PC-3 (cell line): ENCODE data around the gene ACOT6.

Experiments used
- CTCF ChIP-seq: fragments of 300-600 bp; sonication (generic); conservative IDR thresholded peaks from 2 replicates; pipeline ENCODE4 v1.5.1; 2017; ENCODE audit warnings: antibody characterized with exemption, low read depth, mild to moderate bottlenecking, low read length
- EZH2 ChIP-seq: fragments of 300-600 bp; sonication (generic); IDR thresholded peaks from one replicate; pipeline ENCODE4 v1.6.1; 2017; ENCODE audit warnings: antibody characterized with exemption, mild to moderate bottlenecking, low read length; ENCODE audit not compliant: unreplicated experiment
- EZH2phosphoT487 ChIP-seq: fragments of 300-600 bp; sonication (generic); IDR thresholded peaks from 2 replicates; pipeline ENCODE4 v1.6.1; 2018; ENCODE audit warnings: mild to moderate bottlenecking, antibody characterized with exemption, low read length, borderline replicate concordance

- no peak for TF ChIP-seq EZH2
- no peak for TF ChIP-seq CTCF
- no peak for TF ChIP-seq EZH2phosphoT487
These were observed 35.9 kb upstream of the ACOT6 start for GRCh38 chr14:73576391-73576790.
